Endothelial cell of umbilical vein (primary cell): ENCODE results near the gene AP4B1. TPM values are rescaled to one million over a fixed set of nuclear protein-coding genes. Genes with fewer than 3 reads are reported as not detected.

Experiments
- BruUV-seq: library from RNA; stranded (reverse); fragments of 400-500 nt; replicated peaks from 2 replicates; lab custom pipeline; 2021; lab: Mats Ljungman, UMichigan
- CTCF ChIA-PET: fragments of 300-600, 350-600 bp; sonication (Branson Sonifier 250); formaldehyde crosslinking; loops from one replicate; lab custom pipeline; 2021; ENCODE audit warnings: antibody characterized with exemption, inconsistent platforms; lab: Charles Lee
- POLR2A ChIA-PET: fragments of 300-600, 350-600 bp; sonication (Branson Sonifier 250); formaldehyde crosslinking; loops from one replicate; lab custom pipeline; 2021; ENCODE audit warnings: antibody characterized with exemption, inconsistent platforms; lab: Charles Lee
- DNase-seq: peaks from one replicate; pipeline ENCODE4 v3.0.0-alpha.2; 2011; ENCODE audit warnings: low read depth, low spot score
- FAIRE-seq: peaks from 2 replicates; lab custom pipeline; 2011; peaks lifted over from hg19 to GRCh38; lab: Jason Lieb, UNC
- H2AFZ ChIP-seq: 2 replicates; pipeline ENCODE4 v1.6.0; 2012; ENCODE audit warnings: low read depth, low read length, control low read depth, inconsistent platforms
- H3K27ac ChIP-seq: 2 replicates; pipeline ENCODE4 v1.5.1; 2011; ENCODE audit warnings: low read depth, mild to moderate bottlenecking, control low read depth, low read length, moderate library complexity; ENCODE audit not compliant: insufficient read depth
- H3K27me3 ChIP-seq, 2 experiments: 2 replicates each; pipeline versions ENCODE4 v1.6.0 to v1.6.1; 2011; ENCODE audit warnings: low read length in 2 of 2, mixed read lengths in 1 of 2; ENCODE audit not compliant: control insufficient read depth in 2 of 2, insufficient read depth in 2 of 2
- H3K36me3 ChIP-seq, 2 experiments: 2 replicates in 1 of 2; 3 replicates in 1 of 2; pipeline ENCODE4 v1.5.1; 2011; ENCODE audit warnings: low read length in 2 of 2, mild to moderate bottlenecking in 1 of 2, moderate library complexity in 1 of 2; ENCODE audit not compliant: control insufficient read depth in 2 of 2, insufficient read depth in 2 of 2; ENCODE audit errors: extremely low read depth in 1 of 2
- H3K4me1 ChIP-seq: 3 replicates; pipeline ENCODE4 v1.5.1; 2011; ENCODE audit warnings: mild to moderate bottlenecking, low read length; ENCODE audit not compliant: control insufficient read depth, insufficient read depth; ENCODE audit errors: extremely low read depth
- H3K4me2 ChIP-seq: 2 replicates; pipeline ENCODE4 v1.6.1; 2011; ENCODE audit warnings: low read length, control low read depth, mixed read lengths; ENCODE audit not compliant: insufficient read depth
- H3K4me3 ChIP-seq, 3 experiments: fragments of 200-600 bp in 1 of 3; sonication (generic), shearing (Covaris generic) in 1 of 3; replicated peaks in 1 of 3; 2 replicates each; pipeline ENCODE4 v1.5.1; 2011 to 2016; ENCODE audit warnings: control low read depth in 3 of 3, low read length in 3 of 3, mild to moderate bottlenecking in 2 of 3, inconsistent platforms in 1 of 3, low read depth in 1 of 3, moderate library complexity in 1 of 3; ENCODE audit not compliant: insufficient read depth in 1 of 3
- H3K79me2 ChIP-seq: 2 replicates; pipeline ENCODE4 v1.6.0; 2012; ENCODE audit warnings: low read length, inconsistent platforms; ENCODE audit not compliant: control insufficient read depth, insufficient read depth
- H3K9ac ChIP-seq: replicated peaks from 2 replicates; pipeline ENCODE3; 2011; ENCODE audit warnings: low read length, control low read depth; ENCODE audit not compliant: insufficient read depth; ENCODE audit errors: extremely low read depth
- H3K9me1 ChIP-seq: replicated peaks from 3 replicates; pipeline ENCODE4 v1.6.0; 2011; ENCODE audit warnings: mild to moderate bottlenecking, low read length; ENCODE audit not compliant: control insufficient read depth, insufficient read depth; ENCODE audit errors: extremely low read depth
- H3K9me3 ChIP-seq: replicated peaks from 2 replicates; pipeline ENCODE4 v1.5.1; 2012; ENCODE audit warnings: low read length, inconsistent platforms; ENCODE audit not compliant: control insufficient read depth, insufficient read depth
- H4K20me1 ChIP-seq: replicated peaks from 2 replicates; pipeline ENCODE3; 2011; ENCODE audit warnings: mild to moderate bottlenecking, low read length; ENCODE audit not compliant: control insufficient read depth, insufficient read depth; ENCODE audit errors: extremely low read depth
- CTCF ChIP-seq, 2 donors: IDR thresholded peaks; 1 replicate in 1 of 2; 2 replicates in 1 of 2; pipeline ENCODE4 v1.5.1; 2011; ENCODE audit warnings: low read length in 2 of 2, mild to moderate bottlenecking in 2 of 2, moderate library complexity in 2 of 2, control low read depth in 1 of 2, inconsistent platforms in 1 of 2, low read depth in 1 of 2; ENCODE audit not compliant: insufficient read depth in 1 of 2; ENCODE audit errors: extremely low read depth in 1 of 2
- EZH2 ChIP-seq: IDR thresholded peaks from 2 replicates; pipeline ENCODE4 v1.6.1; 2012; ENCODE audit warnings: borderline replicate concordance, low read depth, mild to moderate bottlenecking, moderate library complexity, low read length, inconsistent platforms; ENCODE audit not compliant: severe bottlenecking
- FOS ChIP-seq: IDR thresholded peaks from 2 replicates; pipeline ENCODE4 v1.6.1; 2011; ENCODE audit warnings: mild to moderate bottlenecking, low read length, moderate library complexity, borderline replicate concordance; ENCODE audit not compliant: insufficient read depth
- GATA2 ChIP-seq: IDR thresholded peaks from 2 replicates; pipeline ENCODE4 v1.7.0; 2011; ENCODE audit warnings: low read depth, mild to moderate bottlenecking, moderate library complexity, mixed read lengths, low read length; ENCODE audit not compliant: insufficient read length, insufficient read depth
- JUN ChIP-seq: IDR thresholded peaks from 2 replicates; pipeline ENCODE4 v1.6.1; 2011; ENCODE audit warnings: borderline replicate concordance, low read depth; ENCODE audit not compliant: insufficient read length, insufficient read depth
- MAX ChIP-seq: IDR thresholded peaks from 2 replicates; pipeline ENCODE4 v1.6.1; 2011; ENCODE audit not compliant: insufficient read depth, insufficient read length
- MYC ChIP-seq: IDR thresholded peaks from one replicate; pipeline ENCODE4 v1.6.1; 2011; ENCODE audit warnings: mild to moderate bottlenecking, low read depth, low read length
- POLR2A ChIP-seq: IDR thresholded peaks from 2 replicates; pipeline ENCODE4 v1.6.1; 2012; ENCODE audit warnings: low read depth, mild to moderate bottlenecking, control low read depth, low read length
- POLR2AphosphoS5 ChIP-seq: IDR thresholded peaks from 2 replicates; pipeline ENCODE4 v1.6.1; 2012; ENCODE audit warnings: low read depth, mild to moderate bottlenecking, control low read depth, low read length, moderate library complexity; ENCODE audit not compliant: insufficient read depth
- dilution Hi-C: fragments of 300-500 bp; cut with MboI; formaldehyde crosslinking; loops from one replicate; pipeline ENCODE4 v1.15.0; 2019; ENCODE audit warnings: low sequenced_read_pairs; ENCODE audit not compliant: extremely low pct_ligation_motif_present
- intact Hi-C: fragments of 100-400 bp; cut with micrococcal nuclease; formaldehyde crosslinking; loops from one replicate; pipeline ENCODE4 v1.10.0; 2022
- polyA plus RNA-seq, 4 experiments: library from polyadenylated mRNA; depleted of rRNA in 3 of 4; stranded (reverse) in 3 of 4; unstranded in 1 of 4; fragments of >200 nt; gene quantifications; 2 replicates each; pipeline versions ENCODE4 v1.2.1 to v1.2.3, GENCODE V29; 2011 to 2012; ENCODE audit warnings: missing spikeins in 1 of 4
- total RNA-seq: library from RNA; stranded (reverse); gene quantifications from 2 replicates; pipeline ENCODE4 v1.2.3, GENCODE V29; 2021

AP4B1 gene
- total and polyA plus RNA-seq, 2 donors (not counting 3 experiments of a cell fraction or from before 2014, with no cell fraction given), result 21.9 to 33.0 TPM

- no TSS peak for BruUV-seq
Observed at GRCh38 chr1:113918243-113918642, 13.6 kb upstream of the AP4B1 start.

More at GRCh38 chr1:113918243-113918642, 13.6 kb upstream of the AP4B1 start:
- Histone ChIP-seq H3K9me3 (no peaks in the 10 kb centered on the region), H3K4me2 (no peak overlapping the region), H3K27ac (no peak overlapping the region), H3K36me3 (no peaks in the 10 kb centered on the region), H4K20me1 (no peaks in the 10 kb centered on the region), H3K9ac (no peak overlapping the region), H3K9me1 (no peaks in the 10 kb centered on the region), H3K27me3 (peaks cover 2% of the 10 kb centered on the region in 2 experiments), H3K79me2 (no peaks in the 10 kb centered on the region), H2AFZ (no peak overlapping the region), H3K4me3 (no peak overlapping the region), H3K4me1 (no peaks in the 10 kb centered on the region)
- intact Hi-C loops, result no loop called here
- TF ChIP-seq MYC (no peak), GATA2 (no peak), POLR2A (no peak), CTCF (IDR thresholded peaks at IDR 0.05; ENCODE audit: extremely low read depth in 1 of 2, insufficient read depth in 1 of 2, low read depth in 1 of 2, low read length in 2 of 2) (no peak), POLR2AphosphoS5 (no peak), JUN (no peak), FOS (no peak), MAX (no peak), EZH2 (no peak)
- POLR2A ChIA-PET, result no interaction called here
- dilution Hi-C loops, result no loop called here
- CTCF ChIA-PET, result interaction anchor here (1.4 kb wide), 1 partner anchor 83 kb away, joined by 3 read pairs; no protein-coding TSS in a partner anchor
- FAIRE-seq (no peak), DNase-seq (no peak)
